Measurements from ENCODE around the gene PHF5A.

DNA sequence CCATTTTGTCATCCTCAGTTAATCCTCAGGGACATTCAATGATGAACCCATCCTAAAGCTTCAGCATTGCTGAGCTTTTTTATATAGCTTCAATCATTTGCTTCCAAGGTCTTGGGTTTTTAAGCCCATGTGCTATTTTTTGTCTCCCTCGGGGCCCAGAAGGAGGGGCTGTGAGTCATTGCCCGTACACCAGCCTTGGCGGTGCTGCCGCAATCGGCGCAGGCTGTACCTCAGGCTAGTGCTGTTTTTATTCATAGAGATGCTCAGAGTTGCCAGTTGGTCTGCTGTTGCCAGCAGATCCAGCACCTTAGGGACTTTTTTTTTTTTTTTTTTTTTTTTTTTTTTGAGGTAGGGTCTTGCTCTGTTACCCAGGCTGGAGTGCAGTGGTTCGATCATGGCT lies 35.9 kb upstream of the PHF5A start:
- TF ChIP-seq, protein P1, sequence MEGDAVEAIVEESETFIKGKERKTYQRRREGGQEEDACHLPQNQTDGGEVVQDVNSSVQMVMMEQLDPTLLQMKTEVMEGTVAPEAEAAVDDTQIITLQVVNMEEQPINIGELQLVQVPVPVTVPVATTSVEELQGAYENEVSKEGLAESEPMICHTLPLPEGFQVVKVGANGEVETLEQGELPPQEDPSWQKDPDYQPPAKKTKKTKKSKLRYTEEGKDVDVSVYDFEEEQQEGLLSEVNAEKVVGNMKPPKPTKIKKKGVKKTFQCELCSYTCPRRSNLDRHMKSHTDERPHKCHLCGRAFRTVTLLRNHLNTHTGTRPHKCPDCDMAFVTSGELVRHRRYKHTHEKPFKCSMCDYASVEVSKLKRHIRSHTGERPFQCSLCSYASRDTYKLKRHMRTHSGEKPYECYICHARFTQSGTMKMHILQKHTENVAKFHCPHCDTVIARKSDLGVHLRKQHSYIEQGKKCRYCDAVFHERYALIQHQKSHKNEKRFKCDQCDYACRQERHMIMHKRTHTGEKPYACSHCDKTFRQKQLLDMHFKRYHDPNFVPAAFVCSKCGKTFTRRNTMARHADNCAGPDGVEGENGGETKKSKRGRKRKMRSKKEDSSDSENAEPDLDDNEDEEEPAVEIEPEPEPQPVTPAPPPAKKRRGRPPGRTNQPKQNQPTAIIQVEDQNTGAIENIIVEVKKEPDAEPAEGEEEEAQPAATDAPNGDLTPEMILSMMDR (IDR thresholded peaks at IDR 0.05), result no peak
- no peak for TF ChIP-seq POLR2A (IDR thresholded peaks at IDR 0.05)
